ENCODE measurements around the gene PLXND1. TPM values are rescaled to one million over a fixed set of nuclear protein-coding genes. Genes with fewer than 3 reads are reported as not detected.

Gene PLXND1
- total RNA-seq, 4 donors from 2014 or later = 155 to 300 (median 197) TPM

GRCh38 chr3:129535075-129535474 is 71.4 kb downstream of the PLXND1 start:
- TF ChIP-seq EP300 (IDR thresholded peaks at IDR 0.05) = no peak
- TF ChIP-seq, protein P1, sequence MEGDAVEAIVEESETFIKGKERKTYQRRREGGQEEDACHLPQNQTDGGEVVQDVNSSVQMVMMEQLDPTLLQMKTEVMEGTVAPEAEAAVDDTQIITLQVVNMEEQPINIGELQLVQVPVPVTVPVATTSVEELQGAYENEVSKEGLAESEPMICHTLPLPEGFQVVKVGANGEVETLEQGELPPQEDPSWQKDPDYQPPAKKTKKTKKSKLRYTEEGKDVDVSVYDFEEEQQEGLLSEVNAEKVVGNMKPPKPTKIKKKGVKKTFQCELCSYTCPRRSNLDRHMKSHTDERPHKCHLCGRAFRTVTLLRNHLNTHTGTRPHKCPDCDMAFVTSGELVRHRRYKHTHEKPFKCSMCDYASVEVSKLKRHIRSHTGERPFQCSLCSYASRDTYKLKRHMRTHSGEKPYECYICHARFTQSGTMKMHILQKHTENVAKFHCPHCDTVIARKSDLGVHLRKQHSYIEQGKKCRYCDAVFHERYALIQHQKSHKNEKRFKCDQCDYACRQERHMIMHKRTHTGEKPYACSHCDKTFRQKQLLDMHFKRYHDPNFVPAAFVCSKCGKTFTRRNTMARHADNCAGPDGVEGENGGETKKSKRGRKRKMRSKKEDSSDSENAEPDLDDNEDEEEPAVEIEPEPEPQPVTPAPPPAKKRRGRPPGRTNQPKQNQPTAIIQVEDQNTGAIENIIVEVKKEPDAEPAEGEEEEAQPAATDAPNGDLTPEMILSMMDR (IDR thresholded peaks at IDR 0.05) = no peak
- no peak for TF ChIP-seq POLR2A (IDR thresholded peaks at IDR 0.05)
- no peak for DNase-seq (ENCODE audit: low spot score in 2 of 2)
- WGBS, 2 donors = 80 to 91% methylated on average over 1 of the region's 1 CpG
- Histone ChIP-seq H3K36me3 (no peaks in the 10 kb centered on the region), H3K27ac (no peak overlapping the region), H3K27me3 (no peaks in the 10 kb centered on the region), H3K4me1 (peaks cover 0 to 5% (median 0%) of the 10 kb centered on the region in 4 donors), H3K9me3 (no peaks in the 10 kb centered on the region), H3K4me3 (no peak overlapping the region)

DNA sequence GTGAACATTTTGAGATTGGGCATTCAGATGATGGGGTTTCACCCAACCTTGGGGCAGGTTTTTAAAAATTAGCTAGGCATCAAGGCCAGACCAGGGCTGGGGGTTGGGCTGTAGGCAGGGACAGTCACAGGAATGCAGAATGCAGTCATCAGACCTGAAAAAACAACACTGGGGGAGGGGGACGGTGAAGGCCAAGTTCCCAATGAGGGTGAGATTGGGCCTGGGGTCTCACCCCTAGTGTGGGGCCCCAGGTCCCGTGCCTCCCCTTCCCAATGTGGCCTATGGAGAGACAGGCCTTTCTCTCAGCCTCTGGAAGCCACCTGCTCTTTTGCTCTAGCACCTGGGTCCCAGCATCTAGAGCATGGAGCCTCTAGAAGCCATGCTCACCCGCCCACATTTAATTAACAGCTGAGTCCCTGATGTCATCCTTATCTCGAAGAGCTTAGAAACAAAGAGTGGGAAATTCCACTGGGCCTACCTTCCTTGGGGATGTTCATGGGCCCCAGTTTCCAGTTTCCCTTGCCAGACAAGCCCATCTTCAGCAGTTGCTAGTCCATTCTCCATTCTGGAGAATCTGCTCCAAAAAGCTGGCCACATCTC is 71.9 kb downstream of the PLXND1 start:
- H3K27ac ChIP-seq = no peak overlapping the region
- no peaks in the 10 kb centered on the region for H3K36me3 ChIP-seq
- 84 to 85% methylated on average over 4 of the region's 4 CpGs for WGBS, 2 donors
- no peak for TF ChIP-seq EP300 (IDR thresholded peaks at IDR 0.05)
- TF ChIP-seq, protein P1 (IDR thresholded peaks at IDR 0.05) = no peak
- no peak for TF ChIP-seq POLR2A (IDR thresholded peaks at IDR 0.05)
- DNase-seq (ENCODE audit: low spot score in 2 of 2) = no peak
- no peaks in the 10 kb centered on the region for H3K9me3 ChIP-seq
- no peaks in the 10 kb centered on the region for H3K27me3 ChIP-seq
- no peak overlapping the region for H3K4me3 ChIP-seq
- H3K4me1 ChIP-seq = peaks cover 0 to 11% (median 2%) of the 10 kb centered on the region in 4 donors

DNA sequence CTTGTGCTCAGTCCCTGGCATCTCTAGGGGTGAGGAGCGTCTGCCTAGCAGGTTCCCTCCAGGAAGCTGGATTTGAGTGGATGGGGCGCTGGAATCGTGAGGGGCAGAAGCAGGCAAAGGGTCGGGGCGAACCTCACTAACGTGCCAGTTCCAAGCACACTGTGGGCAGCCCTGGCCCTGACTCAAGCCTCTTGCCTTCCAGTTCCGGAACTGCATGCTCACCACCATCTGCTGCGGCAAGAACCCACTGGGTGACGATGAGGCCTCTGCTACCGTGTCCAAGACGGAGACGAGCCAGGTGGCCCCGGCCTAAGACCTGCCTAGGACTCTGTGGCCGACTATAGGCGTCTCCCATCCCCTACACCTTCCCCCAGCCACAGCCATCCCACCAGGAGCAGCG is 73.1 kb downstream of the PLXND1 start:
- H3K27ac ChIP-seq = no peak overlapping the region
- 90 to 94% methylated on average over 16 of the region's 16 CpGs for WGBS, 2 donors
- no peak overlapping the region for H3K4me3 ChIP-seq
- H3K4me1 ChIP-seq = peaks cover 0 to 13% (median 2%) of the 10 kb centered on the region in 4 donors
- no peaks in the 10 kb centered on the region for H3K36me3 ChIP-seq
- no peaks in the 10 kb centered on the region for H3K9me3 ChIP-seq
- H3K27me3 ChIP-seq = no peaks in the 10 kb centered on the region
- no peak for TF ChIP-seq EP300 (IDR thresholded peaks at IDR 0.05)
- TF ChIP-seq, protein P1 (IDR thresholded peaks at IDR 0.05) = no peak
- no peak for TF ChIP-seq POLR2A (IDR thresholded peaks at IDR 0.05)
- DNase-seq (ENCODE audit: low spot score in 2 of 2) = no peak

DNA sequence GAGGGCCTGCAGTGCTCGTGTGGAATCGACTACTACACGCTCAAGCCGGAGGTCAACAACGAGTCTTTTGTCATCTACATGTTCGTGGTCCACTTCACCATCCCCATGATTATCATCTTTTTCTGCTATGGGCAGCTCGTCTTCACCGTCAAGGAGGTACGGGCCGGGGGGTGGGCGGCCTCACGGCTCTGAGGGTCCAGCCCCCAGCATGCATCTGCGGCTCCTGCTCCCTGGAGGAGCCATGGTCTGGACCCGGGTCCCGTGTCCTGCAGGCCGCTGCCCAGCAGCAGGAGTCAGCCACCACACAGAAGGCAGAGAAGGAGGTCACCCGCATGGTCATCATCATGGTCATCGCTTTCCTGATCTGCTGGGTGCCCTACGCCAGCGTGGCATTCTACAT is 74.2 kb downstream of the PLXND1 start:
- Histone ChIP-seq H3K36me3 (no peaks in the 10 kb centered on the region), H3K9me3 (no peaks in the 10 kb centered on the region), H3K4me1 (peaks cover 0 to 13% (median 2%) of the 10 kb centered on the region in 4 donors), H3K27ac (no peak overlapping the region), H3K27me3 (no peaks in the 10 kb centered on the region), H3K4me3 (no peak overlapping the region)
- TF ChIP-seq POLR2A (IDR thresholded peaks at IDR 0.05) = no peak
- TF ChIP-seq, protein P1 (IDR thresholded peaks at IDR 0.05) = no peak
- no peak for TF ChIP-seq EP300 (IDR thresholded peaks at IDR 0.05)
- no peak for DNase-seq (ENCODE audit: low spot score in 2 of 2)
- WGBS, 2 donors = 95 to 96% methylated on average over 20 of the region's 20 CpGs

DNA sequence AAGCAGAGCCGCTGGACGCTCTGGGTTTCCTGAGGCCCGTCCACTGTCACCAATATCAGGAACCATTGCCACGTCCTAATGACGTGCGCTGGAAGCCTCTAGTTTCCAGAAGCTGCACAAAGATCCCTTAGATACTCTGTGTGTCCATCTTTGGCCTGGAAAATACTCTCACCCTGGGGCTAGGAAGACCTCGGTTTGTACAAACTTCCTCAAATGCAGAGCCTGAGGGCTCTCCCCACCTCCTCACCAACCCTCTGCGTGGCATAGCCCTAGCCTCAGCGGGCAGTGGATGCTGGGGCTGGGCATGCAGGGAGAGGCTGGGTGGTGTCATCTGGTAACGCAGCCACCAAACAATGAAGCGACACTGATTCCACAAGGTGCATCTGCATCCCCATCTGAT is 74.8 kb downstream of the PLXND1 start:
- TF ChIP-seq EP300 (IDR thresholded peaks at IDR 0.05) (no peak), POLR2A (IDR thresholded peaks at IDR 0.05) (no peak)
- TF ChIP-seq, protein P1 (IDR thresholded peaks at IDR 0.05) = no peak
- peaks cover 0 to 13% (median 2%) of the 10 kb centered on the region in 4 donors for H3K4me1 ChIP-seq

More for the DNA sequence above, 74.8 kb downstream of the PLXND1 start:
- Histone ChIP-seq H3K4me3 (no peak overlapping the region), H3K27ac (no peak overlapping the region), H3K27me3 (no peaks in the 10 kb centered on the region), H3K36me3 (no peaks in the 10 kb centered on the region), H3K9me3 (no peaks in the 10 kb centered on the region)
- 92 to 94% methylated on average over 10 to 11 of the region's 11 CpGs for WGBS, 2 donors
- DNase-seq (ENCODE audit: low spot score in 2 of 2) = no peak

All from tibial nerve (tissue), 4 donors.